AG09319 (cell line): ENCODE measurements around the gene THOC5.
"Not testable (repeated sequence)": the region's sequence is repeated elsewhere in the genome, so short reads cannot be mapped to it uniquely, and the experiment has no call there.

Experiments
- DNase-seq: peaks from one replicate; pipeline ENCODE4 v3.0.0-alpha.2; 2010; ENCODE audit warnings: low read depth; ENCODE audit errors: extremely low read depth
- CTCF ChIP-seq: IDR thresholded peaks from 2 replicates; pipeline ENCODE4 v1.5.1; 2011; ENCODE audit warnings: low read depth, mild to moderate bottlenecking, inconsistent platforms, low read length, moderate library complexity

The THOC5 gene

GRCh38 chr22:29570456-29570855 is 16.9 kb upstream of the THOC5 start:
- no peak for TF ChIP-seq CTCF
- no peak for DNase-seq

- TF ChIP-seq CTCF: no peak
- no peak for DNase-seq
Measured at GRCh38 chr22:29569011-29569678, 15.6 kb upstream of the THOC5 start.

- DNase-seq: no peak
- no peak for TF ChIP-seq CTCF
Measured at GRCh38 chr22:29567338-29567737, 13.8 kb upstream of the THOC5 start.

GRCh38 chr22:29566513-29566912 is 13.0 kb upstream of the THOC5 start:
- not testable (repeated sequence) for DNase-seq

GRCh38 chr22:29563652-29564460 is 10.3 kb upstream of the THOC5 start:
- TF ChIP-seq CTCF: no peak
- no peak for DNase-seq

GRCh38 chr22:29559853-29560252 is 6.3 kb upstream of the THOC5 start:
- TF ChIP-seq CTCF: no peak
- no peak for DNase-seq

- TF ChIP-seq CTCF: no peak
- no peak for DNase-seq
Measured at GRCh38 chr22:29559030-29559429, 5.5 kb upstream of the THOC5 start.
